Pancreas (tissue), 10 donors: ENCODE results near the gene ACCSL. TPM values are rescaled to one million over a fixed set of nuclear protein-coding genes. Genes with fewer than 3 reads are reported as not detected.

ENCODE experiments used
- ATAC-seq, 4 donors: fragments of 200-7000 bp; cut with Tn5 transposase; one replicate each; pipeline versions ENCODE4 v1.8.0 to v1.9.1; 2020; ENCODE audit warnings: mild to moderate bottlenecking in 4 of 4, moderate library complexity in 4 of 4
- DNase-seq, 6 donors: peaks; one replicate each; pipeline ENCODE4 v3.0.0-alpha.2; 2020
- FAIRE-seq: peaks from 2 replicates; lab custom pipeline; 2012; peaks lifted over from hg19 to GRCh38; lab: Jason Lieb, UNC
- H3K27ac ChIP-seq, 4 donors: fragments of 200-600 bp; sonication (generic); 1 replicate in 3 of 4; 2 replicates in 1 of 4; pipeline versions ENCODE4 v1.5.0 to v1.8.0; 2020
- H3K27me3 ChIP-seq, 4 donors: fragments of 200-600 bp; one replicate each; pipeline ENCODE4 v1.8.0; 2021
- H3K36me3 ChIP-seq, 3 donors: fragments of 200-600 bp; sonication (generic) in 1 of 3; one replicate each; pipeline versions ENCODE4 v1.5.0 to v1.8.0; 2020 to 2021
- H3K4me1 ChIP-seq, 3 donors: fragments of 200-600 bp; one replicate each; pipeline ENCODE4 v1.8.0; 2021
- H3K4me3 ChIP-seq, 4 donors: fragments of 200-600 bp; sonication (generic) in 2 of 4; one replicate each; pipeline versions ENCODE4 v1.5.0 to v1.8.0; 2020 to 2021
- H3K9me3 ChIP-seq, 4 donors: fragments of 200-600 bp; one replicate each; pipeline ENCODE4 v1.8.0; 2021
- WGBS, 2 donors: extraction: QIAGEN DNeasy Blood & Tissue Kit; methylation state at CpG; one replicate each; pipeline ENCODE4 v1.1.7; 2013; 5-methylcytosine and 5-hydroxymethylcytosine counted together
- intact Hi-C, 3 donors: fragments of 100-400 bp; cut with DNase I; formaldehyde crosslinking; loops; one replicate each; pipeline versions ENCODE4 v1.11.1 to v1.14.2; 2022
- polyA plus RNA-seq, 2 donors: library from polyadenylated mRNA; stranded (reverse); fragments of 200-250 nt; gene quantifications; one replicate each; pipeline ENCODE4 v1.2.3, GENCODE V29; 2013
- total RNA-seq, 6 donors: library from RNA; stranded (reverse); fragmentation: NEBNext Ultra II Directional in 4 of 6; extraction: Animal tissue kit (Norgen Biotek cat#: 25700) in 4 of 6; gene quantifications; one replicate each; pipeline versions ENCODE4 v1.2.1 to v1.2.4, GENCODE V29; 2021 to 2023
- TF ChIP-seq, protein P1 (sequence below), 4 donors: fragments of 200-600 bp; sonication (generic) in 3 of 4; IDR thresholded peaks; one replicate each; pipeline versions ENCODE4 v1.5.0 to v1.8.0; 2021; ENCODE audit warnings: antibody characterized with exemption in 4 of 4
- donor health status: healthy with polysubstance abuse.
- donor health status: DM: no; HTN: no; CAD: no; lungs with moderate emphysema.
- donor health status: DM: no; HTN: no; CAD: no.
- donor health status: control.
- donor health status: control.
- donor health status: Bipolar disorder and iron deficiency.
- donor health status: DM: yes; HTN: yes; CAD: no.
- donor health status: DM: no; HTN: no; CAD: no.
- donor health status: DM: no; HTN: no; CAD: no.
- donor health status: DM: yes; HTN: yes; CAD: no.

ACCSL gene
- total and polyA plus RNA-seq, 8 donors, result not detected

DNA sequence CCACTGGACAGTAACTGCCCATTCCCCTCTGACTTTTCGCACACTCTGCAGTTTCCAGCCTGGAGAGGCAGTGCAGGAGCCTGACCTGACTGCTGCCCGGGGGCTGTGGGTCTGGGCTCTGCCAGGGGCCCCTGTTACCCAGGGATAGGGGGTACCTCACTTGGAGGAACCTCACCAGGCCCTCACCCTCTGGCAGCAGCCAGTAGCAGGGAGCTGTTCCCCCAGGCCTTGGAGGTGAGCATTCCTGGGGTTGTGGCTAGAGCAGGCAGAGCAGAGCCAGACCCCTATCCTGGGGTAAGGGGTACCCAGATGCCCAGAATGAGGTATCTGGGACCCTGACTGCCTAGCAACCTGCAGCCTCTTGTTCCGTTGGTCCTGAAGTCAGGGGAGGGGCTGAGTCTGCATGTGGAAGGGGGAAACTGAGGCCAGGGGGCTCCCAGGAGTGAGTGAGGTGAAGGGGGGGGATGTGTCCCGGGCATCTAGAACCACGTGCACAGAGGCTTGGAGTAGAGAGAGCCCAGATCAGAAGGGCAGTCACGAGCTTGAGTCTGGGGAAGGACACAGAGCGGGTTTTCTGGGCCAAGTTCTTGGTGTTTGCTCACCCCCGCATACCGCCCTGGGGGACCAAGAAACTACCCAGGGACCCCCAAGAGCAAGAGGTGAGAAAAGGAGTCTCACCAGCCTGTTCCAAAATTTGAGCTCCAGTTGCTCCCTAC lies 43.9 kb upstream of the ACCSL start:
- H3K27ac ChIP-seq, result no peak overlapping the region
- no peaks in the 10 kb centered on the region for H3K9me3 ChIP-seq
- DNase-seq, result peak in 1 of 6 donors; percentile 8
- intact Hi-C loops, result no loop called here
- TF ChIP-seq, protein P1, sequence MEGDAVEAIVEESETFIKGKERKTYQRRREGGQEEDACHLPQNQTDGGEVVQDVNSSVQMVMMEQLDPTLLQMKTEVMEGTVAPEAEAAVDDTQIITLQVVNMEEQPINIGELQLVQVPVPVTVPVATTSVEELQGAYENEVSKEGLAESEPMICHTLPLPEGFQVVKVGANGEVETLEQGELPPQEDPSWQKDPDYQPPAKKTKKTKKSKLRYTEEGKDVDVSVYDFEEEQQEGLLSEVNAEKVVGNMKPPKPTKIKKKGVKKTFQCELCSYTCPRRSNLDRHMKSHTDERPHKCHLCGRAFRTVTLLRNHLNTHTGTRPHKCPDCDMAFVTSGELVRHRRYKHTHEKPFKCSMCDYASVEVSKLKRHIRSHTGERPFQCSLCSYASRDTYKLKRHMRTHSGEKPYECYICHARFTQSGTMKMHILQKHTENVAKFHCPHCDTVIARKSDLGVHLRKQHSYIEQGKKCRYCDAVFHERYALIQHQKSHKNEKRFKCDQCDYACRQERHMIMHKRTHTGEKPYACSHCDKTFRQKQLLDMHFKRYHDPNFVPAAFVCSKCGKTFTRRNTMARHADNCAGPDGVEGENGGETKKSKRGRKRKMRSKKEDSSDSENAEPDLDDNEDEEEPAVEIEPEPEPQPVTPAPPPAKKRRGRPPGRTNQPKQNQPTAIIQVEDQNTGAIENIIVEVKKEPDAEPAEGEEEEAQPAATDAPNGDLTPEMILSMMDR (IDR thresholded peaks at IDR 0.05), result no peak
- no peaks in the 10 kb centered on the region for H3K4me1 ChIP-seq
- FAIRE-seq, result no peak
- no peak for ATAC-seq
- H3K36me3 ChIP-seq, result no peaks in the 10 kb centered on the region
- H3K4me3 ChIP-seq, result no peak overlapping the region
- no peaks in the 10 kb centered on the region for H3K27me3 ChIP-seq
- WGBS, 2 donors, result 80 to 88% methylated on average over 9 of the region's 9 CpGs

DNA sequence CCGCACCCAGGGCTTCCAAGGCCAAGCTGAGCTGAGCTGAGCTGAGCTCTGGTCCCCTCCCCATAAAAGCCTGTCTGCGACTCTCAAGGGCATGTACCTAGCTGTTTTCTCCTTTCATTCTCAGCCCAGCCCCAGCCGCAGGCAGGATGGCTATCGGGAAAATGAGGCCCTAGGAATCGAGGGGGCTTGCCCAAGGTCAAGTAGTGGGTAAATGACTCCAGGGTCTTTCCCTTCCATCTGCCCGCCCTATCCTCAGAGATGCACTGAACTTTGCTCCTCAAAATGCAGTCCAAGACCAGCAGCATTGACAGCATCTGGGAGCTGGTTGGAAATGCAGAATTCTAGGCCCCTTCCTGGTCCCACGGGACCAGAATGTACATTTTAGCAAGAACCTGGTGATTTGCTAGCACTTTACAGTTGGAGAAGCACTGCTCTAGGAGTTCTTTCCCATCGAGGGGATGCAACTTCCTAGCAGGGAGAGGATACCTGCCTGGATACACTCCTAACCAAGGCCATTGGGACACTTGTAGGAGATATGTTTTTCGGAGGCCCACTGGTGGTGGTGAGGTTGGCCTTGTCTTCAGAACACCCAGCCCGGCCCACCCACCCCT lies 43.2 kb upstream of the ACCSL start:
- no peak for DNase-seq
- Histone ChIP-seq H3K36me3 (no peaks in the 10 kb centered on the region), H3K4me1 (no peaks in the 10 kb centered on the region), H3K27me3 (no peaks in the 10 kb centered on the region), H3K4me3 (no peak overlapping the region), H3K9me3 (no peaks in the 10 kb centered on the region), H3K27ac (no peak overlapping the region)
- no peak for ATAC-seq
- FAIRE-seq, result no peak
- WGBS, 2 donors, result 69 to 70% methylated on average over 10 of the region's 10 CpGs
- TF ChIP-seq, protein P1 (IDR thresholded peaks at IDR 0.05), result no peak
- intact Hi-C loops, result no loop called here

DNA sequence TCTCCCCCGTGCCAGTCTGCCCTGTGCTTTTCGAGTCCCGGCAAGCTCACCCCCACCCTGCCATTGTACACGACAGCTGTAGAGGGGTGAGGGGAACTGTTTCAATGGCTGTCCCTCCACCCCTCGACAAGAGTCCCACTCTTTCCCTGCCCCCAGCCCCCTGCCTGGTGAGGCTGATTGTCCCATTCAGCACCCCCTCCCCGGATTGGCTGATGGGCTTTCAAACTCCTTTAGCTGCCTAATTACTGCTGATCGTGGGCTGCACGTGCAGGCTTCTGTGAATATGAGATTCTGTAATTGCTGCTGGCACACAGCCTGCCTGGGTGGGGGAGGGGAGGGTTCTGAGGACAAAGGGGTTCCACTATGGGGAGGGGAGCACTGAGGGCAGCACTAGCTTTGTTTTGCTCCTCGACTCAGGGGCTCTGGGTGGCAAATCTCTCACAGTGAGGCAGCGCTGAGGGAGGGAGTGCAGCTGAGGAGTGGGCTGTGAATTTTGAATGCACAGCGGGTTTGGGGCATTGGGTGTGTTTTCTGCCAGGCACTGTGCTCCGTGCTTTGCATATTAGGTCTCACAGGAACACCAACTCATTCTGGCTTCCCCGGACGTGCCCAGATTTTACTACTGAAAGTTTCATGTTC lies 42.6 kb upstream of the ACCSL start:
- Histone ChIP-seq H3K9me3 (no peaks in the 10 kb centered on the region), H3K27ac (no peak overlapping the region), H3K4me1 (no peaks in the 10 kb centered on the region), H3K4me3 (no peak overlapping the region), H3K27me3 (no peaks in the 10 kb centered on the region), H3K36me3 (no peaks in the 10 kb centered on the region)
- WGBS, 2 donors, result 49 to 56% methylated on average over 14 of the region's 14 CpGs
- FAIRE-seq, result no peak
- intact Hi-C loops, result no loop called here
- DNase-seq, result no peak
- TF ChIP-seq, protein P1 (IDR thresholded peaks at IDR 0.05), result no peak
- no peak for ATAC-seq

DNA sequence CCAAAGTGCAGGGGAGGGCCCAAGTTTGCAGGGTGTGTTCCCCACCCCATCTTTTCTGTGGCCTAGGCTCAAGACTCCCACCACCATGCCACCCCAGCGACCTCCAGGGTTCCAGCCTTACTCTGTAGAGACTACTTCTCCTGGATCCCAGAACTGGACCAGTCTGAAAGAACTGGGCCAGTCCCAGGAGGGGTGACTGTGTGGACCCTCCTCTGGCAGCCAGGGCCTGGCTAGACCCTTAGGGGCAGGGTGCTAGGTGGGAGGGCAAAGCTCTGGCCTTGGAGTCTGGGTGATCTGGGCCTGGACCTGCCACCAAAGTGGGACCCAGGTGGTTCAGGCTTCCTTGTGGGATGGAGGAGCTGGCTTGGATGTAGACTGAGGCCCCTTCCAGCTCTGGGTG lies 41.8 kb upstream of the ACCSL start:
- H3K27me3 ChIP-seq, result no peaks in the 10 kb centered on the region
- H3K27ac ChIP-seq, result no peak overlapping the region
- no peak for ATAC-seq
- DNase-seq, result peak in 1 of 6 donors; percentile 7
- H3K4me1 ChIP-seq, result no peaks in the 10 kb centered on the region
- TF ChIP-seq, protein P1 (IDR thresholded peaks at IDR 0.05), result no peak
- no peak for FAIRE-seq
- H3K4me3 ChIP-seq, result no peak overlapping the region
- no peaks in the 10 kb centered on the region for H3K9me3 ChIP-seq
- no peaks in the 10 kb centered on the region for H3K36me3 ChIP-seq
- intact Hi-C loops, result no loop called here
- 76 to 92% methylated on average over 1 of the region's 1 CpG for WGBS, 2 donors
